Measurements from ENCODE around the gene MGAT5. TPM values are rescaled to one million over a fixed set of nuclear protein-coding genes. Genes with fewer than 3 reads are reported as not detected.

Gene MGAT5
- total RNA-seq, 1 donor from 2014 or later = 98.7 TPM

DNA sequence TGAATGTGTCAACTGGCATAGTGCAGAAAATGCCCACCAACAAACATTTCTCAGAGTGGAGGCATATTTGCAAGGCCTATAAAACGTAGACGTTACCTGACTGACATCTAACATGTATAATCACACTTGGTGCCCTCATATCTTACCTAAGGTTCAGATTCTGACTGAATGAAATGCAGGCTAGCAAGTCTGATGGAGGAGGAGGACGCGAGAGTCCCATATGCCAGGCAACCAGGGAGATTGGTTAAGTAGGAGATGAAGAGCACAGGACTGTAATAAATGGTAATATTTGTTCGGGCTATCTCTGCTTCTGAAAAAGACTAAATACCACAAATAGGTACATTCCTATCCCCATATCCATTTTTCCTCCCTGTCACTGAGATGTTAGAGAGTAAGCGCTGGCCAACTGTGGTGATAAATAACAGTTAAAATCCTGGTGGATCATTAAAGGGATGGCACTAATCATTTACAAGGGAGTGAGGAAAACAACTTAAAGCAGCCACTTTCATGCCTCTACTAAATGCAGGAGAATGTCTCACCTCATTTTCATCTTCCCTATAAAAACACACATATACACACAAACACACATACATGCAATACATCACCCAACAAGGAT, 247.7 kb downstream of the MGAT5 start:
- H3K9me3 ChIP-seq (replicated peaks) = no peaks in the 10 kb centered on the region
- TF ChIP-seq, protein P1, sequence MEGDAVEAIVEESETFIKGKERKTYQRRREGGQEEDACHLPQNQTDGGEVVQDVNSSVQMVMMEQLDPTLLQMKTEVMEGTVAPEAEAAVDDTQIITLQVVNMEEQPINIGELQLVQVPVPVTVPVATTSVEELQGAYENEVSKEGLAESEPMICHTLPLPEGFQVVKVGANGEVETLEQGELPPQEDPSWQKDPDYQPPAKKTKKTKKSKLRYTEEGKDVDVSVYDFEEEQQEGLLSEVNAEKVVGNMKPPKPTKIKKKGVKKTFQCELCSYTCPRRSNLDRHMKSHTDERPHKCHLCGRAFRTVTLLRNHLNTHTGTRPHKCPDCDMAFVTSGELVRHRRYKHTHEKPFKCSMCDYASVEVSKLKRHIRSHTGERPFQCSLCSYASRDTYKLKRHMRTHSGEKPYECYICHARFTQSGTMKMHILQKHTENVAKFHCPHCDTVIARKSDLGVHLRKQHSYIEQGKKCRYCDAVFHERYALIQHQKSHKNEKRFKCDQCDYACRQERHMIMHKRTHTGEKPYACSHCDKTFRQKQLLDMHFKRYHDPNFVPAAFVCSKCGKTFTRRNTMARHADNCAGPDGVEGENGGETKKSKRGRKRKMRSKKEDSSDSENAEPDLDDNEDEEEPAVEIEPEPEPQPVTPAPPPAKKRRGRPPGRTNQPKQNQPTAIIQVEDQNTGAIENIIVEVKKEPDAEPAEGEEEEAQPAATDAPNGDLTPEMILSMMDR (IDR thresholded peaks at IDR 0.05; ENCODE audit: borderline replicate concordance) = no peak
- H3K4me1 ChIP-seq = no peaks in the 10 kb centered on the region
- no peaks in the 10 kb centered on the region for H3K36me3 ChIP-seq
- intact Hi-C loops (cut with micrococcal nuclease) = no loop called here
- DNase-seq = no peak
- no peak overlapping the region for H3K4me3 ChIP-seq
- peaks cover 4% of the 10 kb centered on the region for H3K27me3 ChIP-seq (ENCODE audit: low read depth)
- no peak overlapping the region for H3K27ac ChIP-seq (replicated peaks)

DNA sequence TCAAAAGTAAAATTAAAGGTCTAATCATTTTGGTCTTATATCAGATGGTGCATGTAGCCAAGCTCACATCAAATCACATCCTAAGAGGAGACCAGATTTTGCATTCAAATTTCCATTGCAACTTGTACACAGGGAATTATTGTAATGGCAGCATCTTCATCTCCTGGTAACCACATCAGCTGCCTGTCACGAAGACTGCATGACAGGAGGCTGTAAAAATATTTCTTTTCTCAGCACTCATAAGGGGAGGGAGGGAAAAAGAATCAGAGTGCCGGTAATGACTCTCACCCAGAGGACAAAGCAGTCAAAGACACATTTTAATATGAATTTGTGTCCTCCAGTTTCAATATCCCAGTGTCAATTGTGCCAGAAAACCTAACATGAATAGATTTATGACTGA, 248.2 kb downstream of the MGAT5 start:
- TF ChIP-seq, protein P1 (IDR thresholded peaks at IDR 0.05; ENCODE audit: borderline replicate concordance) = no peak
- Histone ChIP-seq H3K27me3 (ENCODE audit: low read depth) (peaks cover 4% of the 10 kb centered on the region), H3K9me3 (replicated peaks) (no peaks in the 10 kb centered on the region), H3K36me3 (no peaks in the 10 kb centered on the region), H3K4me1 (no peaks in the 10 kb centered on the region), H3K4me3 (no peak overlapping the region), H3K27ac (replicated peaks) (no peak overlapping the region)
- no peak for DNase-seq
- intact Hi-C loops (cut with micrococcal nuclease) = no loop called here

Measured in left ventricle myocardium inferior (tissue), 1 donor.